Fibroblast of lung (primary cell): Measurements from ENCODE around the gene LRRK1. TPM values are rescaled to one million over a fixed set of nuclear protein-coding genes. Genes with fewer than 3 reads are reported as not detected.

Source experiments
- DNase-seq, 2 donors: peaks; one replicate each; pipeline versions ENCODE4 v3.0.0 to v3.0.0-alpha.2; 2010; ENCODE audit warnings: low read depth in 2 of 2
- H2AFZ ChIP-seq: 2 replicates; pipeline ENCODE4 v1.5.1; 2012; ENCODE audit warnings: low read length, control low read depth, inconsistent platforms
- H3K27ac ChIP-seq: 2 replicates; pipeline ENCODE4 v1.5.1; 2011; ENCODE audit warnings: low read length, control low read depth; ENCODE audit not compliant: insufficient read depth
- H3K27me3 ChIP-seq: 2 replicates; pipeline ENCODE4 v1.5.1; 2011; ENCODE audit warnings: mild to moderate bottlenecking, low read length; ENCODE audit not compliant: control insufficient read depth, insufficient read depth
- H3K36me3 ChIP-seq: 2 replicates; pipeline ENCODE4 v1.5.1; 2011; ENCODE audit warnings: low read length; ENCODE audit not compliant: control insufficient read depth, insufficient read depth
- H3K4me1 ChIP-seq: 2 replicates; pipeline ENCODE4 v1.5.1; 2011; ENCODE audit warnings: low read length; ENCODE audit not compliant: control insufficient read depth, insufficient read depth; ENCODE audit errors: extremely low read depth
- H3K4me2 ChIP-seq: 2 replicates; pipeline ENCODE4 v1.5.1; 2011; ENCODE audit warnings: low read length, control low read depth; ENCODE audit not compliant: insufficient read depth; ENCODE audit errors: extremely low read depth
- H3K4me3 ChIP-seq, 4 experiments: fragments of 200-600 bp in 1 of 4; sonication (generic) in 1 of 4; replicated peaks in 1 of 4; 2 replicates each; pipeline ENCODE4 v1.5.1; 2011 to 2016; ENCODE audit warnings: low read length in 4 of 4, low read depth in 3 of 4, mild to moderate bottlenecking in 3 of 4, control low read depth in 2 of 4, inconsistent platforms in 1 of 4, mixed read lengths in 1 of 4; ENCODE audit not compliant: insufficient read depth in 1 of 4; ENCODE audit errors: control extremely low read depth in 1 of 4
- H3K79me2 ChIP-seq: 2 replicates; pipeline ENCODE4 v1.5.1; 2012; ENCODE audit warnings: mild to moderate bottlenecking, low read length, inconsistent platforms; ENCODE audit not compliant: control insufficient read depth, insufficient read depth
- H3K9ac ChIP-seq: 2 replicates; pipeline ENCODE4 v1.5.1; 2011; ENCODE audit warnings: mild to moderate bottlenecking, low read length, control low read depth; ENCODE audit not compliant: insufficient read depth
- H3K9me3 ChIP-seq: 2 replicates; pipeline ENCODE4 v1.5.1; 2012; ENCODE audit warnings: low read depth, low read length; ENCODE audit not compliant: control insufficient read depth, insufficient read depth
- H4K20me1 ChIP-seq: 2 replicates; pipeline ENCODE4 v1.5.1; 2011; ENCODE audit warnings: low read length; ENCODE audit not compliant: control insufficient read depth, insufficient read depth; ENCODE audit errors: extremely low read depth
- CTCF ChIP-seq, 2 donors: IDR thresholded peaks in 1 of 2; conservative IDR thresholded peaks in 1 of 2; 1 replicate in 1 of 2; 2 replicates in 1 of 2; pipeline ENCODE4 v1.5.1; 2011 to 2012; ENCODE audit warnings: low read length in 2 of 2, control low read depth in 1 of 2, inconsistent platforms in 1 of 2, low read depth in 1 of 2, mild to moderate bottlenecking in 1 of 2
- EZH2 ChIP-seq: IDR thresholded peaks from 2 replicates; pipeline ENCODE4 v1.5.1; 2012; ENCODE audit warnings: low read length, control low read depth, mild to moderate bottlenecking; ENCODE audit errors: missing control alignments
- polyA plus RNA-seq, 2 donors: library from polyadenylated mRNA; depleted of rRNA in 1 of 2; stranded (reverse) in 1 of 2; unstranded in 1 of 2; fragments of >200 nt; gene quantifications; 2 replicates each; pipeline ENCODE4 v1.2.1, GENCODE V29; 2011 to 2012; ENCODE audit warnings: missing spikeins in 1 of 2
- total RNA-seq: library from RNA; depleted of rRNA; stranded (reverse); fragments of >200 nt; gene quantifications from 2 replicates; pipeline ENCODE4 v1.2.1, GENCODE V29; 2014

The LRRK1 gene
- total and polyA plus RNA-seq, 2 donors (not counting 1 experiment from before 2014, with no cell fraction given) = 3.8 to 12.2 TPM

- DNase-seq = no peak
- TF ChIP-seq CTCF (conservative IDR thresholded peaks at IDR 0.05 in 1 of 2, IDR thresholded peaks at IDR 0.05 in 1 of 2; ENCODE audit: low read depth in 1 of 2, low read length in 2 of 2) = no peak
- TF ChIP-seq EZH2 = no peak
- no peak overlapping the region for H3K27ac ChIP-seq
- H3K36me3 ChIP-seq = no peaks in the 10 kb centered on the region
- no peak overlapping the region for H3K4me3 ChIP-seq
- no peak overlapping the region for H2AFZ ChIP-seq
- H3K9me3 ChIP-seq = no peaks in the 10 kb centered on the region
- H3K9ac ChIP-seq = no peak overlapping the region
- no peak overlapping the region for H3K4me2 ChIP-seq
- no peaks in the 10 kb centered on the region for H3K79me2 ChIP-seq
- peaks cover 4% of the 10 kb centered on the region for H3K4me1 ChIP-seq
- no peaks in the 10 kb centered on the region for H4K20me1 ChIP-seq
- no peaks in the 10 kb centered on the region for H3K27me3 ChIP-seq
These were observed 185.0 kb downstream of the LRRK1 start for GRCh38 chr15:101104141-101104540.

GRCh38 chr15:101105059-101105891, 186.1 kb downstream of the LRRK1 start:
- H3K27ac ChIP-seq = no peak overlapping the region
- H3K4me3 ChIP-seq = no peak overlapping the region
- H3K4me1 ChIP-seq = peaks cover 4% of the 10 kb centered on the region
- no peak overlapping the region for H3K4me2 ChIP-seq
- H2AFZ ChIP-seq = no peak overlapping the region
- H3K9me3 ChIP-seq = no peaks in the 10 kb centered on the region
- H3K9ac ChIP-seq = no peak overlapping the region
- H4K20me1 ChIP-seq = no peaks in the 10 kb centered on the region
- TF ChIP-seq EZH2 (no peak), CTCF (conservative IDR thresholded peaks at IDR 0.05 in 1 of 2, IDR thresholded peaks at IDR 0.05 in 1 of 2; ENCODE audit: low read depth in 1 of 2, low read length in 2 of 2) (no peak)
- no peaks in the 10 kb centered on the region for H3K79me2 ChIP-seq
- H3K27me3 ChIP-seq = no peaks in the 10 kb centered on the region
- H3K36me3 ChIP-seq = no peaks in the 10 kb centered on the region
- DNase-seq = peak in 1 of 2 donors; percentile 49

DNA sequence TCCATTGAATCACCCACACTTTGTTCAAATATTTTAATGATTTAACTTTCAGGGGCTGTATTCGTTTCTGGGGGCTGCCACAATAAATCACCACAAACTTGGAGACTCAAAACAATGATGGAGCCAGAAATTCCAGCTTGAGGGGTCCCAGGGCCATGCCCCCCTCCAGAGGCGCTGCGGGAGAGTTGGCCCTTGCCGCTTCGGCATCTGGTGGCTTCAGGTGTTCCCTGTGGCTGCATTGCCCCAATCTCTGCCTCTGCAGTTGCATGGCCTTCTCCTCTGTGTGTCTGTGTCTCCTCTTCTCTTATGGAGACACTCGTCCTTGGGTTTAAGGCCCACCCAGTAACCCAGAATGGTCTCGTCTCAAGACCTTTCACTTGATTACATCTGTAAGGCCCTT, 187.9 kb downstream of the LRRK1 start:
- TF ChIP-seq EZH2 (no peak), CTCF (conservative IDR thresholded peaks at IDR 0.05 in 1 of 2, IDR thresholded peaks at IDR 0.05 in 1 of 2; ENCODE audit: low read depth in 1 of 2, low read length in 2 of 2) (no peak)
- H3K79me2 ChIP-seq = no peaks in the 10 kb centered on the region
- no peaks in the 10 kb centered on the region for H3K9me3 ChIP-seq
- no peak overlapping the region for H2AFZ ChIP-seq
- H3K4me2 ChIP-seq = no peak overlapping the region
- H3K36me3 ChIP-seq = no peaks in the 10 kb centered on the region
- no peak for DNase-seq
- H3K27me3 ChIP-seq = no peaks in the 10 kb centered on the region
- no peak overlapping the region for H3K27ac ChIP-seq
- H3K9ac ChIP-seq = no peak overlapping the region
- H3K4me1 ChIP-seq = peaks cover 4% of the 10 kb centered on the region
- H4K20me1 ChIP-seq = no peaks in the 10 kb centered on the region
- H3K4me3 ChIP-seq = no peak overlapping the region
